Activated gamma-delta T cell treated with Interleukin-2 at 50 U/mL for 16 hours (primary cell): Measurements from ENCODE around the gene UROC1.

ENCODE experiments used
- DNase-seq: peaks from one replicate; pipeline ENCODE4 v3.0.0-alpha.2; 2020

The UROC1 gene

GRCh38 chr3:126530171-126531050, 12.8 kb upstream of the UROC1 start:
- DNase-seq = no peak

- DNase-seq = no peak
Observed at GRCh38 chr3:126529585-126530170, 12.1 kb upstream of the UROC1 start.

GRCh38 chr3:126528800-126529541, 11.4 kb upstream of the UROC1 start:
- no peak for DNase-seq

GRCh38 chr3:126528419-126528799, 10.8 kb upstream of the UROC1 start:
- DNase-seq = no peak

GRCh38 chr3:126527455-126528211, 10.1 kb upstream of the UROC1 start:
- DNase-seq = no peak

- no peak for DNase-seq
Observed at GRCh38 chr3:126527006-126527405, 9.4 kb upstream of the UROC1 start.

GRCh38 chr3:126526668-126527005, 9.1 kb upstream of the UROC1 start:
- DNase-seq = no peak

- no peak for DNase-seq
Observed at GRCh38 chr3:126525853-126526667, 8.5 kb upstream of the UROC1 start.

- DNase-seq = no peak
Observed at GRCh38 chr3:126525091-126525852, 7.7 kb upstream of the UROC1 start.

GRCh38 chr3:126524429-126524988, 6.9 kb upstream of the UROC1 start:
- no peak for DNase-seq

- no peak for DNase-seq
Observed at GRCh38 chr3:126523745-126524428, 6.3 kb upstream of the UROC1 start, which contains the start of gene CHST13. TSS of gene CHST13 (plus strand) at chr3:126524155. CDS start at chr3:126524333, 178 bp downstream.

- peak; percentile 48 for DNase-seq
Observed at GRCh38 chr3:126522363-126522788, 4.8 kb upstream of the UROC1 start.

GRCh38 chr3:126521122-126521891, 3.7 kb upstream of the UROC1 start:
- no peak for DNase-seq

- DNase-seq = no peak
Observed at GRCh38 chr3:126519506-126520455, 2.2 kb upstream of the UROC1 start.

- no peak for DNase-seq
Observed at GRCh38 chr3:126518779-126519177, 1.2 kb upstream of the UROC1 start.

- DNase-seq = no peak
Observed at GRCh38 chr3:126517986-126518778, 609 bp upstream of the UROC1 start.

- DNase-seq = no peak
Observed at GRCh38 chr3:126516936-126517290, 660 bp downstream of the UROC1 start.
